T-helper 2 cell treated with Interferon-gamma antibody and Interleukin-4, amounts not matched to agents 5 μg/mL and 100 μg/mL, for 36 hours (primary cell): Measurements from ENCODE around the gene PTDSS2.
"Not testable (repeated sequence)": the region's sequence is repeated elsewhere in the genome, so short reads cannot be mapped to it uniquely, and the experiment has no call there.

Experiments
- DNase-seq: peaks from one replicate; pipeline ENCODE4 v3.0.0; 2021; ENCODE audit warnings: low spot score
- H3K27ac Mint-ChIP-seq: one replicate; pipeline ENCODE4 v1.8.0; 2021; ENCODE audit warnings: mild to moderate bottlenecking, mixed read lengths
- H3K27me3 Mint-ChIP-seq: one replicate; pipeline ENCODE4 v1.8.0; 2021; ENCODE audit warnings: low read depth, mixed read lengths
- H3K36me3 Mint-ChIP-seq: one replicate; pipeline ENCODE4 v1.8.0; 2021; ENCODE audit warnings: low read depth, mixed read lengths
- H3K4me1 Mint-ChIP-seq: one replicate; pipeline ENCODE4 v1.8.0; 2021; ENCODE audit warnings: low read depth, mixed read lengths
- H3K4me3 Mint-ChIP-seq: one replicate; pipeline ENCODE4 v1.8.0; 2022; ENCODE audit warnings: mild to moderate bottlenecking, moderate library complexity, mixed read lengths
- H3K9me3 Mint-ChIP-seq: one replicate; pipeline ENCODE4 v1.8.0; 2021; ENCODE audit warnings: mixed read lengths

Gene PTDSS2

DNA sequence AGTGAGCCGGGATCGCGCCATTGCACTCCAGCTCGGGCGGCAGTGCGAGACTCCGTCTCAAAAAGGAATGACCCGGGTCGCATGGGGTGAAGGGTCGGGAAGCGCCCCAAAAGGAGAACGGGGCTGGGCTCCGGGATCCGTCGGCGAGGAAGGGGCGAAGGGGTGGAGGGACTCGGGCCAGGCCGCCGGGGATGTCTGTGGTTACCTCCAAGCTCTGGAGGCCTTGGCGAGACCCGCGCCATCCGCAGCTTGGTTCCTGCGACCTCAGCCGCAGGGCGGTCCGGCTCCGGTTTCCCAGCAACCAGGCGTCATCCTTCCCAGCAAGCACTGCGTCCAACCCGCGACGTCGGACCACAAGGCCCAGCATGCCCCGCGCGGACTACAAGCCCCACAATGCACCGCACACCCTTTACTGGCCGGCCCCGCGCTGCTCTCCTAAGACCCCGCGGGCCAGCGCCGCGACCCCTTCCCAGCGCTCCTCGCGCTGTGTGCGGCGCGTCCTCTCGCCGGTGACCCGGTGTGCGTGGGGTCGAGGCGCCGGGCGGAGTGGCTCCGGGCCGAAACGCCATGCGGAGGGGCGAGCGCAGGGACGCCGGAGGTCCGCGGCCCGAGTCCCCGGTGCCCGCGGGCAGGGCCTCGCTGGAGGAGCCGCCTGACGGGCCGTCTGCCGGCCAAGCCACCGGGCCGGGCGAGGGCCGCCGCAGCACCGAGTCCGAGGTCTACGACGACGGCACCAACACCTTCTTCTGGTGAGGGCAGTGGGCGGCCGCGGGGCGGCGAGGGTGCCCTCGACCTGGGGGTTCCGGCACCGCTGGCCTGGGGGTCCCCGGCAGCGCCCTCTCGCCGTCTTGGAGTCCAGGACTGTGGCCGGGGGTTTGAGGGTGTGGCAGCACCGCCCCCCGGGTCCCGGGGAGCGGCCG, at the start of gene PTDSS2:
TSS of gene PTDSS2 (plus strand) at position 391 of the 920 bp plus-strand sequence. CDS start at position 568, 177 bp downstream.
- H3K27me3 Mint-ChIP-seq: no peaks in the 10 kb centered on the region
- H3K27ac Mint-ChIP-seq: peak within 1 kb of the TSS; percentile 99
- DNase-seq: peak; percentile 95
- H3K36me3 Mint-ChIP-seq: peaks cover 14% of the 10 kb centered on the region
- H3K9me3 Mint-ChIP-seq: no peaks in the 10 kb centered on the region
- H3K4me3 Mint-ChIP-seq: peak within 1 kb of the TSS; percentile 100
- H3K4me1 Mint-ChIP-seq: peaks cover 11% of the 10 kb centered on the region

DNA sequence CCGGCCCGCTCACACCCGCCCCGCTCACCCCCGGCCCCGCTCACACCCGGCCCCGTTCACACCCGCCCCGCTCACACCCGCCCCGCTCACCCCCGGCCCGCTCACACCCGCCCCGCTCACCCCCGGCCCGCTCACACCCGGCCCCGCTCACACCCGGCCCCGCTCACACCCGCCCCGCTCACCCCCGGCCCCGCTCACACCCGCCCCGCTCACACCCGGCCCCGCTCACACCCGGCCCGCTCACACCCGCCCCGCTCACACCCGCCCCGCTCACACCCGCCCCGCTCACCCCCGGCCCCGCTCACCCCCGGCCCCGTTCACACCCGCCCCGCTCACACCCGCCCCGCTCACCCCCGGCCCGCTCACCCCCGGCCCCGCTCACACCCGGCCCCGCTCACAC, 48.9 kb upstream of the PTDSS2 start:
- H3K4me1 Mint-ChIP-seq, H3K27me3 Mint-ChIP-seq, H3K9me3 Mint-ChIP-seq, DNase-seq, H3K27ac Mint-ChIP-seq, H3K36me3 Mint-ChIP-seq, H3K4me3 Mint-ChIP-seq: not testable (repeated sequence)

DNA sequence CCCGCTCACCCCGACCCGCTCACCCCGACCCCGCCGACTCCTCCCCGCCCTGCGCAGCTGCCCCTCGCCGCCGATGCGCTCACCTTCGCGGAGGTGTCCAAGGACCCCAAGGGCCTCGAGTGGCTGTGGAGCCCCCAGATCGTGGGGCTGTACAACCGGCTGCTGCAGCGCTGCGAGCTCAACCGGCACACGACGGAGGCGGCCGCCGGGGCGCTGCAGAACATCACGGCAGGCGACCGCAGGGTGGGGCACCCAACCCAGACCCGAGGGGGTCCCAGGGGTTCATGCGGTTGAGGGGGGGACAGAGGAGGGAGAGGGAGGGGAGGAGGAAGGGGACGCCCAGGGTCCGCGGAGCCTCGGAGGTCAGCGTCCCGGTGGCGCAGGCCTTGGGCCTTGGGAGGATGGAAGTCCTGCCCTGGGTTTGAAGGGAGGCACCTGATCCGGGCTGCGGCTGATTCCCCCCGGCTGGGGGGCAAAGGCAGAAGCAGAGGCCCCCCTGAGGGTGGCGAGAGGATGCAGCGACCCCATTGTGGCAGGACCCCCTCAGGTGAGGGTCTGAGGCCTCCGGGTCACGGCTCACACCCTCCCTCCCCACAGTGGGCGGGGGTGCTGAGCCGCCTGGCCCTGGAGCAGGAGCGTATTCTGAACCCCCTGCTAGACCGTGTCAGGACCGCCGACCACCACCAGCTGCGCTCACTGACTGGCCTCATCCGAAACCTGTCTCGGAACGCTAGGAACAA, 46.9 kb upstream of the PTDSS2 start:
- H3K9me3 Mint-ChIP-seq: no peaks in the 10 kb centered on the region
- no peak overlapping the region for H3K4me3 Mint-ChIP-seq
- peaks cover 8% of the 10 kb centered on the region for H3K27me3 Mint-ChIP-seq
- H3K27ac Mint-ChIP-seq: no peak overlapping the region
- no peak for DNase-seq
- H3K4me1 Mint-ChIP-seq: peaks cover 5% of the 10 kb centered on the region
- H3K36me3 Mint-ChIP-seq: peaks cover 2% of the 10 kb centered on the region

DNA sequence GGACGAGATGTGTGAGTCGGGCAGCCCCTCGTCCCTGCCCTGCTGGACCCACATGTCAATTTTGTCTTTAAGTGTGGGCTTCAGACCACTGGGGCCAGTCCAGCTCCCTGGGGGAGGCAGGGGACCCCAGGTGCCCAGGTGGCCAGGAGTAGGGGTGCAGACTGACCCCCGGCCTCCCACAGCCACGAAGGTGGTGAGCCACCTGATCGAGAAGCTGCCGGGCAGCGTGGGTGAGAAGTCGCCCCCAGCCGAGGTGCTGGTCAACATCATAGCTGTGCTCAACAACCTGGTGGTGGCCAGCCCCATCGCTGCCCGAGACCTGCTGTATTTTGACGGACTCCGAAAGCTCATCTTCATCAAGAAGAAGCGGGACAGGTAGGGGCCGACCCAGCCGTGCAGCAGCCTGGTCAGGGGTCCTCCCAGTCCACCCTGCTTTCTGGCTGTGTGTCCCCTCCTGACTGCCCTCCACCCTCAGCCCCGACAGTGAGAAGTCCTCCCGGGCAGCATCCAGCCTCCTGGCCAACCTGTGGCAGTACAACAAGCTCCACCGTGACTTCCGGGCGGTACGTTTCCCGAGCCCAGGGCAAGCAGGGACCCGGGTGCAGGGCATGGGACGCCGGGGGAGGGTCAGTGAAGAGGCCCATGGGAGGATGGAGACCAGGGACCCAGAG, 46.2 kb upstream of the PTDSS2 start:
- Mint-ChIP-seq H3K9me3 (no peaks in the 10 kb centered on the region), H3K36me3 (peaks cover 2% of the 10 kb centered on the region), H3K27ac (no peak overlapping the region), H3K27me3 (peaks cover 5% of the 10 kb centered on the region), H3K4me3 (no peak overlapping the region), H3K4me1 (peaks cover 3% of the 10 kb centered on the region)
- DNase-seq: no peak

DNA sequence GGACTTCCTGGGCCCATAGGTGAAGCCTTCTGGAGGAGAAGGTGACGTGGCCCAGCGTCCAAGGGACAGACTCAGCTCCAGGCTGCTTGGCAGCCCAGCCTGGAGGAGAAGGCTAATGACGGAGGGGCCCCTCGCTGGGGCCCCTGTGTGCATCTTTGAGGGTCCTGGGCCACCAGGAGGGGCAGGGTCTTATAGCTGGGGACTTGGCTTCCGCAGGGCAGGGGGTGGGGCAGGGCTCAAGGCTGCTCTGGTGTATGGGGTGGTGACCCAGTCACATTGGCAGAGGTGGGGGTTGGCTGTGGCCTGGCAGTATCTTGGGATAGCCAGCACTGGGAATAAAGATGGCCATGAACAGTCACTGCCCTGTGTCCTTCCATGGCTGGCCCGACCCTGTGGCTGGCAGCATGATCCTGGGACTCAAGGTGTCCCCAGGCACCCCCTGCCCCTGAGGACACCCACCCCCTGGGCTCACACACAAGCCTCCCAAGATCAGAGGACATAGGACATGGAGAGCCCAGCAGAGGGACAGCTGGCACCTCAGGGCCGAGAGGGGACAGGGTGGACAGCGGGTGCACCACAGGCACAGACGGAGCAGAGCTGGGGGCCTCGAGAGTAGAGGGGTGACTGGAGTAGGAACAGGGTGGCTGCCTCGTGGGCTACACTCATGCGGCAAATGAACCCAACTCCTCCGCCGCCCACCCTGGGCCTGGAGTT, 45.4 kb upstream of the PTDSS2 start:
- H3K27ac Mint-ChIP-seq: peak overlapping the region; percentile 49
- H3K9me3 Mint-ChIP-seq: no peaks in the 10 kb centered on the region
- peaks cover 3% of the 10 kb centered on the region for H3K4me1 Mint-ChIP-seq
- H3K27me3 Mint-ChIP-seq: peaks cover 2% of the 10 kb centered on the region
- no peak for DNase-seq
- peaks cover 2% of the 10 kb centered on the region for H3K36me3 Mint-ChIP-seq
- peak overlapping the region; percentile 12 for H3K4me3 Mint-ChIP-seq

DNA sequence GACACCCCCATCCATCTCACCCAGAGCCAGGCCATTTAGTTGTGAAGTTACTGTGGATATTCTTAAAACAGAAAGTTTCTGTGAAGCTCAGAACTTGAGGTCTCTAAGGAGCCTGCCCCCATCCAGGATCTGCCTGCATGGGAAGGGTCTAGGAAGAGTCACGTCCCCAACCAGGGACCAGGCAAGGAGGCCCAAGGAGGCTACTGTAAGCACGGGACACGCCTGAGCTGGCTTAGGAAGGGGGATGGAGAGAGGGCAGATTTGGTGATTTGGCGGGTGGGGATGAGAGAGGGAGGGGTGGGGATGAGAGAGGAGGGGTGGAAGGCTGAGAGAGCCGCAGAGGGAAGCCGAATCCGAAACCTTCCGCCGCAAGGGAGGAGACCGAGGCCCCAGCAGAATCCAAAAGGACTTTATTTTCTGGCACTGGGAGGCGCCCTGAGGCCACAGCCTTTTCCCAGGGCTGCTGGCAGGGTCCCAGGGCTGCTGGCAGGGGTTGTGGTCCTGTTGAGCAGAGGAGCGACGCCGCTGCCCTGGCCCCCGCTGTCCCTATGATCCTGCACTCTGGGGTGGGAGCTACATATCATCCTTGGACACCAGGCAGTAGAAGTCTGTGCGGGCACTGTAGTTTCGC, 44.6 kb upstream of the PTDSS2 start:
- Mint-ChIP-seq H3K27ac (peak overlapping the region; percentile 83), H3K4me1 (peaks cover 3% of the 10 kb centered on the region), H3K27me3 (no peaks in the 10 kb centered on the region), H3K4me3 (peak overlapping the region; percentile 59), H3K36me3 (peaks cover 2% of the 10 kb centered on the region), H3K9me3 (no peaks in the 10 kb centered on the region)
- DNase-seq: no peak

DNA sequence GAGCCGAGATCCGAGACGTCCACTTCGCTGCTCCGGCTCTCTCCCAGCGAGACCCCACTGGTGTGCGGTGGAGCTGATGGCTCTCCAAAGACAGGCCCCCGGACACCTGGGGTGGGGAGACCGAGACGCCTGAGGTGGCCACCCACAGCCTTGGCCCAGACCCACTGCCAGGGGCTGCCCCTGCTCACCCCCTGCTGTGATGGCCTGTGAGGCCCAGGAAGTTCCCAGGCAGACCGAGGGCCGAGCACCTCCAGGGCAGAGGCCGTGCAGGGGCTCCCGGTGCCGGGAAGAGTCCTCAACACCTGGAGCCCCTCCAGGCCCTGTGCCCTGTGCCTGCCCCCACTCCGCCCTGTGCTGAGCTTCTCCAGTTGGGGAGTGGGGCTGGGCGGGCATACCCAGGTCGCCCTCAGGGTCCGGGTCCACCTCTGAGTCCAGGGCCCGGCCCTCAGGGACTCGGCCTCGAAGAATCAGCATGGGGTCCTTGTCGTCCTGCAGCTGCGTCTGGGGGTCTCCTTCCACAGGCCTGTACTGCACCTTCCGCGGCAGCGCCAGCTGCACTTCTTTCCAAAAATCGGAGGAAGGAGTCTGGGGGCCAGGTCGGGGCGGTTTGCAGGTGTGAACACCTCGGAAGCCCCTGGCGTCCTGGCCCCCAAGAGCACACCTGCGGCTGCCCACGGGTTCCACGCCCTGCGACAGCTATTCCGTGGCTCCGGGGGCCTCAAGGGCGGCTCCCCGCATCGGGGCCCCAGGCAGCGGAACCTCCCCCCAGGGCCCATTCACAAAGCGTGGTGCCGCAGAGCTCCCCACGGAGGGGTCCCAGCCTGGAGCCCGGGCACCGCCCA, 43.9 kb upstream of the PTDSS2 start:
- peaks cover 3% of the 10 kb centered on the region for H3K4me1 Mint-ChIP-seq
- no peak overlapping the region for H3K4me3 Mint-ChIP-seq
- no peak for DNase-seq
- H3K36me3 Mint-ChIP-seq: peaks cover 2% of the 10 kb centered on the region
- no peaks in the 10 kb centered on the region for H3K27me3 Mint-ChIP-seq
- H3K27ac Mint-ChIP-seq: peak overlapping the region; percentile 52
- no peaks in the 10 kb centered on the region for H3K9me3 Mint-ChIP-seq

DNA sequence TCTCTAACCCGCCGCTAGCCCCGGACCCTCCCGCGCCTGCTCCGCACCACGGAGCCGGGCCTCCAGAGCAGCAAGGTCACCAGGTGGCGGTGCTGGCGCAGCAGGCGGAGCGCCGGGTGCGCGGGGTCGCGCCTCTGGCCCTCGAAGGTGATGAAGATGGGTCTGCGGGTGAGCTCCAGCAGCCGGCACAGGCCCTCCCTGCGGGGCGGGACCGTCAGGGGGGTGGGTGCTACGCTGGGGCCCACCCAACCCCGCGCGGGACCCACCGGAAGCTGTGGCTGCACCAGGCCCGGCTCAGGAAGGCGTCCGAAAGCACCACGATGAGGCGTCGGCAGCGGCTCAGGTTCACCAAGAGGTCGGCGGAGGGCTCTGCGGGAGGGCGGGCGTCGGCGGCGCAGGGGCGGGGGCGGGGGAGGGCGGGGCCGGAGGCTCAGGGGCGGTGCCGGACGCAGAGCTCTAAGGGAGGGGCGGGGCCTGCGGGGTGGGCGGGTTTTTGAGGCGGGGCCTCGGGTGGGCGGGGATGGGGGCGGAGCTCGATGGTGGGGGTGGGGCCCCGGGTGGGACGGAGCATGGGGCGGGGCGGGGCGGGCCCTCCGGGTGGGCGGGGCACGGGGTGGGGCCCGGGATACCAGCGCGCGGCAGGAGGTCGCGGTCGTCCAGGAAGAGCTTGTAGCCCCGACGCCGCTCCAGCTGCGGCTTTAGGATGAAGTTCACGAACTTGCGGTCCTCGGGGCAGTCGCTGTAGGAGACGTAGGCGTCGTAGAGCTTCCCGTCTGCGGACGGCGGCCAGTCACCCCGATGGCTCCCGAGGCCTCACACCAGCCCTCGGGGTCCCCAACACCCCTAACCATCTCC, 43.1 kb upstream of the PTDSS2 start:
- Mint-ChIP-seq H3K4me3 (no peak overlapping the region), H3K27me3 (no peaks in the 10 kb centered on the region), H3K4me1 (peaks cover 3% of the 10 kb centered on the region), H3K36me3 (peaks cover 2% of the 10 kb centered on the region), H3K9me3 (no peaks in the 10 kb centered on the region), H3K27ac (no peak overlapping the region)
- DNase-seq: peak; percentile 86

DNA sequence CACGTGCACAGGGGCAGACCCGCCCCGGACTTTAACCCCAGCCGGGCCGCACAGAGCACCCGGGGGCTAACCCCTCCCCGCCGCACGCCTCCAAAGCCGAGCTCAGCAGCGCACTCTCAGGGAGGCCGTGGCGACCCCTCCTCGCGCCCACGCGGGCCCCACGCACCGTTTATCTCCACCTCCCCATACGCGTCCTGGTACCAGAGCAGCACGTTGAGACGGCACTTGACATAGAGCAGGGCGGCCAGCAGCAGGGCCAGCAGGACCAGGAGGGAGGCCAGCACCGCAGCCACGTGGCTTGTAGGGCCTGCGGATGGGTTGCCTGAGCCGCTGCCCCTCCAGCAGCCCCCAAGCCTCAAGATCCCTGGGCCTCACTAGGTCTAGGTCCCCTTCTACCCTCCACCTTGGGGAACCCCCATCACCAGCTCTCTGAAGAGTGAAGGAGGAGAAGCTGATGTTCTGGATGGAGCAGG, 42.4 kb upstream of the PTDSS2 start:
- H3K4me1 Mint-ChIP-seq: peaks cover 3% of the 10 kb centered on the region
- DNase-seq: no peak
- no peaks in the 10 kb centered on the region for H3K27me3 Mint-ChIP-seq
- H3K9me3 Mint-ChIP-seq: no peaks in the 10 kb centered on the region
- H3K4me3 Mint-ChIP-seq: peak overlapping the region; percentile 26
- peaks cover 2% of the 10 kb centered on the region for H3K36me3 Mint-ChIP-seq
- peak overlapping the region; percentile 26 for H3K27ac Mint-ChIP-seq

DNA sequence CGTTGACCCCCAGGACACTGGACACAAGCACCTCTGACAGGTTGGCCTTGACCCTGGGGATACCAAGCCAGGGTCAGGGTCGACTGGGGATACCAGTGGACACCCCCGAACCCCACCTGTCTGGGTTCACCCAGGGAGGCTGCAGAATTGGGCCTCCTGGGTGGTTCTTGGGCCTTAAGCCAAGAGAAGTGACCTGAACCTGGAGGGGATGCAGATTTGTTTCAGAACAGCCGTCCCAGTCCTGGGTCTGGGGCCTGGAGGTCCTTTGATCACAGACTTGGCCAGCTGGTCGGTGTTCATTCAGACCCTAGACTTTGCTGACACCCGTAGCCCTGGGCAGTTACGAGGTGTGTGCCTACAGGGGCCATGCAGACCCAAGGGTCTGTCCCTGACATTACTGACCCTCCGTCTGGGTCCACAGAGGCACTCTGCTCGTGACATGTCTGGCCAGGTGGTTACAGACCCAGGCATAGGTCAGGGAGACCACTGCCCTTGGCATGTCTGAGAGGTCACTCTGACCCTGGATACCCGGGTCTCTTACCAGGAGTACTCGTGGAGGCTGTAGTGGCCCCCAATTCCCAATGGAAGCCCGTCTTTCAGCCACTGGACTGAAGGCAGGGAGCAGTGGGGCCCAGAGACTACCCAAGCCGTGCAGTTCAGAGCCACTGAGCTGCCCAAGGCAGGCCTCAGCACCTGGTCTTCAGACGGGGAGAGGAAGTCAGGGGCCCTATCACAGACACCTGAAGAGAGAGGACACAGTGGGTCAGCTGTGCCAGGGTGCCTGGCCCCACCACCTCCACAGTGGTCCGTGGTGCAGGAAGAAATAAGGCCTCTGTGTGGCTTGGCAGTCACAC, 41.7 kb upstream of the PTDSS2 start:
- Mint-ChIP-seq H3K9me3 (no peaks in the 10 kb centered on the region), H3K36me3 (peaks cover 2% of the 10 kb centered on the region), H3K27ac (no peak overlapping the region), H3K4me3 (no peak overlapping the region), H3K4me1 (peaks cover 7% of the 10 kb centered on the region), H3K27me3 (no peaks in the 10 kb centered on the region)
- DNase-seq: no peak

DNA sequence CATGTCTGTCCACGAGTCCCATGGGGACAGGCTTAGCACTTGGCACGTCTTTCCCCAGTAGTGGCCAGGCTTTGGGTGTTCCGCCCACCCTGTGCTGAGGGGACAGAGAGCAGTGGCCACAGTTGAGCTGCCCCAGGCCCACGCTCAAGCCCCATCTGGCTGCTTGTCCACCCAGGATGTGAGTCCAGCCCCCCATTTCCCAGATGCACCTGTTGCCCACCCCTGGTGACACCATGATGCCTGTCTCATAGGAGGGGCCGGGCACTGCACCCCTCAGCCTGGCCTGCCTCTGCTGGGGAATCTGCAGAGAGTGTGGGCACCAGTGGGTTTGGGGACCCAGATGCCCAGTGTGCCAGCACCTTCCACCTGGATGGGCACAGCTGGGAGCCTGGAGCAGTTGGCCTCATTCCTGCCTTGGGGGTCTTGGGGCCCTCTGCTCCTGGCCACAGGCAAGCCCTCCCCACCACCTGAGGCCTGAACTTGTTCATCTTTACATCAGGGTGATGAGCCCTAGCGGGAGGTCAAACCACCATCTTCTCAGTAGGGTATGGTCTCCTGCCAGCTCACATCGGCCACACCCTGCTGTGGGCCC, 41.0 kb upstream of the PTDSS2 start:
- Mint-ChIP-seq H3K27me3 (no peaks in the 10 kb centered on the region), H3K27ac (no peak overlapping the region), H3K4me1 (peaks cover 7% of the 10 kb centered on the region), H3K9me3 (no peaks in the 10 kb centered on the region), H3K4me3 (no peak overlapping the region), H3K36me3 (peaks cover 2% of the 10 kb centered on the region)
- no peak for DNase-seq
